ENCODE measurements around the gene VSIR. TPM values are rescaled to one million over a fixed set of nuclear protein-coding genes. Genes with fewer than 3 reads are reported as not detected.

Gene VSIR
- total and polyA plus RNA-seq, 9 of the 15 experiments (the other 6 are each of a cell fraction or from before 2014, with no cell fraction given), result 0.14 to 20.5 (median 9.3) TPM

GRCh38 chr10:71779641-71780040 lies 6.3 kb upstream of the VSIR start (continued):
- TF ChIP-seq REST (IDR thresholded peaks at IDR 0.05; ENCODE audit: borderline replicate concordance) (no peak), REST (CRISPR knock-in tag; IDR thresholded peaks at IDR 0.05; ENCODE audit: low read depth) (no peak), CREM (IDR thresholded peaks at IDR 0.05; ENCODE audit: low read depth) (no peak), NFRKB (IDR thresholded peaks at IDR 0.05; ENCODE audit: low read depth) (no peak), ZNF217 (CRISPR knock-in tag; IDR thresholded peaks at IDR 0.05) (no peak), XRCC5 (IDR thresholded peaks at IDR 0.05; ENCODE audit: low read depth, low read length) (no peak), ZBTB26 (CRISPR knock-in tag; IDR thresholded peaks at IDR 0.05) (no peak), MBD2 (IDR thresholded peaks at IDR 0.05; ENCODE audit: borderline replicate concordance, low read depth) (no peak), C11orf30 (IDR thresholded peaks at IDR 0.05; ENCODE audit: low read depth) (no peak), SLC30A9 (CRISPR knock-in tag; IDR thresholded peaks at IDR 0.05) (no peak), DPF2 (IDR thresholded peaks at IDR 0.05) (no peak), ESRRB (CRISPR knock-in tag; IDR thresholded peaks at IDR 0.05; ENCODE audit: borderline replicate concordance) (no peak), CREB3 (tag; conservative IDR thresholded peaks at IDR 0.05; ENCODE audit: low read depth) (no peak)
